ENCODE data around the gene MYADML2.
"Not testable (repeated sequence)": the region's sequence is repeated elsewhere in the genome, so short reads cannot be mapped to it uniquely, and the experiment has no call there.

MYADML2 gene

GRCh38 chr17:81924557-81925532 is 22.2 kb downstream of the MYADML2 start:
- no peak for DNase-seq (ENCODE audit: low read depth in 2 of 2)

- no peak for DNase-seq (ENCODE audit: low read depth in 2 of 2)
Observed at GRCh38 chr17:81923302-81924260, 23.5 kb downstream of the MYADML2 start.

- DNase-seq (ENCODE audit: low read depth in 2 of 2), result no peak
Observed at GRCh38 chr17:81922566-81923301, 24.3 kb downstream of the MYADML2 start.

DNA sequence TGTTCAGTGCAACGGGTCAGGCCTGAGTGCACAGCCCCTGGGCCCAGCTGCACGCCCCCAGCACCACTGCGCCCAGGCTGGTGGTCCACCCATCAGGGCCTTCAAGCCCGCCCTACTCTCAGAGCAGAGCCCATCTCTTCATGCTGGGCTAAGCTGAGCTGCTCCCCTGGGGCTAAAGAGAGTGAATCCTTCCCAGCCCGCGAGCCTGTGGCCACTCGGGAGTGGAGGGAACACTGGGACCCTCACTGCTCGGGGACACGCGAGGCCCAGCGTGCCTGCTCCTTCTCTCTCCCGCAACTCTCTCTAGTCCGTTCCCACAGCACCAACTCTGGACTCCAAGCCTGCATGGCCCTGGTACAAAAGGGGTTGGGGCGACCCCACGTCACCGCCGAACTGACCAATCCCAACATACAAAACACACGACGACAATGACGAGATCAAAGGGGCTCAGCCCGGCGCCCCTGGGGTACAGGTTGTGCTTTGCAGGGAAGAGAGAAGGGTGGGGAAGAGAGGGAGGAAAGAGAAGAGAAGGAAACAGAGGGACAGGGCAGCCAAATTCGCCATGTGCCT is 25.0 kb downstream of the MYADML2 start:
- DNase-seq (ENCODE audit: low read depth in 2 of 2), result no peak

DNA sequence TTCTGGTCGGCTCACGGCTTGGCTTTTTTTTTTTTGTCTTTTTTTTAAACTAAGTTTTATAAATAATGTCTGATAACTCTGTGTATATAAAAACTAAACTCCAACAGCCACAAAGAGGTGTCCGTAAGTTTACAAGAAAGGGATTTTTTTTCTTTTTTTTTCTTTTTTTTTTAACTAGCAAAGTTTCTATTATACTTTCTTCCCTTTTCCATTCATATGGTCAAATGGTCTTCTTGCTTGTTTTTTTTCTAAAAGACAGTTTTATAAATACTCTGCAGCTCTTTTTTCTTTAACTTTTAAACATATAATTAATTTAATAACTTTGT is 25.5 kb downstream of the MYADML2 start:
- no peak for DNase-seq (ENCODE audit: low read depth in 2 of 2)

DNA sequence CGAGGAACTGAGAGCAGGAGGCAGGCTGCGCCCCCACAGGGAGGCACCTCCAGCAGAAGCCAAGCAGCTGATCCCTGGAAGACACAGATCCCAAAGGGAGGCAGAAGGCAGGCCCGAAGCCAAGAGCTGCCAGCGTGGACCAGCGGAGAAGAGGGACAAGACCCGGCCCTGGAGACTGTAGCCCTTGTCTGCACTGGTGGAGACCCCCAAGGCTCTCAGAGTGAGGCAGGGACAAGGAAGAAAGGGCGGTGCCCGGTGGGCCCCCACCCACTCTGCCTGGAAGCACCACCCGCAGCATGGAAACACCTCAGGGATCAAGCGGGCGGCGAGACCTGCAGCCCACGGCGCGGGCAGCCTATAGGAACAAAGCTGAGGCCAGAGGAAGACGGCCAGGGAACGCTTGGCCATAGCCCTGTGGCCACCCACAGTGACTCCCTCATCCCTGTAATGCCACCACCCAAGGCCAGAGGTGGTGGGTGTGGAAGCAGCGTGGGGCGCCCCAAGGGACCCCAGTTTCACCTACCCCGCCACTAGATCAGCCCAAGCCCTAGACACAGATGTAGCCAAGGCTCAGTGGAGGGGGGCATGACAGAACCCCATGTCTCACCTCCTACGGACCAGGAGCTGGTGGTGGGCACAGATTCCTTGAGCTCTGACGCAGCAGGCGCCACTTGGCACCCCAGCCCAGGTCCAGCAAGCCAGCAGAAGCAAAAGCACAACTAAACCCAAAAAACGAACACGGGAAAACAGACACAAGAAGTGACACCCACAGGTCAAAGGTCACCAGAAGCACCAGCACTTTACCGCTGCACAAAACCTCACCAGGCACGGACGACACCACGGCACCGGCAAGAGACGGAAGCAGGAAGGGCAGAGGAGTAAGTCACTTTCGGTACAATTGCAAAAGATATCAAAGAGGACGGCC is 26.2 kb downstream of the MYADML2 start:
- no peak for DNase-seq (ENCODE audit: low read depth in 2 of 2)

DNA sequence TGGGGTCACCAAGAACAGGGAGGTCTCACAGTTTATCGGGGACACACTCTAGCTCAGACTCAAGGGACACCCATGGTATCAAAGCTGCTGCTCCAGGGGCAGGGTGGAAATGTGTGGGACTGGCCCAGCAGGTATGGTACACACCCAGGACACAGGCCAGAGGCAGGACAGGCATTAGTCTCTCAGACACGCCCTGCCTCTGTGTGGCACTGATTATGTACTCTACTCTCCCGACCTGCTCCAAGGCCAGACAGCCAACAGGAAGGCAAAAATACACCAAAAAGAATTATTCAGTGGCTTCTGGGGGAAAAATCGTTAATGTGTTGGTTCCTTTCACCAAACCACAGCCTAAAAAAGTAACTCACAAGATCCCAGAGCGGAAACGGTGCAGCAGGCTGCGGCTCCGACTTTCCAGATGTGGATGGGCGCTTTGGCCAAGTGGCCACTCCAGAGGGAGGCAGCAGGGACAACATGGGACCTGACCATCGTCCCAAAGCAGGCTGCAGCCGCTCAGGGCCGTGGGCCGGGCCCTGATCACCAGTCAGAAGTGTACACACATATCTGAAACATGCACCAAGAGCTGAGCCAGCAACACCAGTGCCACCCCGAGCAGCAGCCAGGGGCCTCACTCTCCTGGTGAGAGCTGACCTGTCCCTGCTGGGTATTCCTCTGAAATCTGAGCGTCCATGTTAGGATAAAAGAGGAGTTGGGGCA is 28.0 kb downstream of the MYADML2 start:
- DNase-seq (ENCODE audit: low read depth in 2 of 2), result no peak

DNA sequence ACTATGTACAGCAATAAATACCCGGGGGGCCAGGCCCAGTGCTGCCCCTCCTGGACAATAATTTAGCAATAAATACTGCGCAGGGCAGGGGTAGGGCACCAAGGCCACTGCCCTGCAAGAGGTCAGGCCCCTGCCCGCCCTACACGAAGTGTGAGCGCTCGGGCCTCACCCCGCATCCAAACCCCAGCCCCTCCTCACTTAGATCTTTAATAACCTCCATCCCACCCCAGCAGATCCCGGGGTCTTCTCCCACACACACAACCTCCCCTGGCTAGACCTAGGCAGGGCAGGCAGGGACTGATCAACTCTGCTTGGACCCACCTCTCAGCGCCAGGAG is 28.7 kb downstream of the MYADML2 start:
- DNase-seq (ENCODE audit: low read depth in 2 of 2), result not testable (repeated sequence)

DNA sequence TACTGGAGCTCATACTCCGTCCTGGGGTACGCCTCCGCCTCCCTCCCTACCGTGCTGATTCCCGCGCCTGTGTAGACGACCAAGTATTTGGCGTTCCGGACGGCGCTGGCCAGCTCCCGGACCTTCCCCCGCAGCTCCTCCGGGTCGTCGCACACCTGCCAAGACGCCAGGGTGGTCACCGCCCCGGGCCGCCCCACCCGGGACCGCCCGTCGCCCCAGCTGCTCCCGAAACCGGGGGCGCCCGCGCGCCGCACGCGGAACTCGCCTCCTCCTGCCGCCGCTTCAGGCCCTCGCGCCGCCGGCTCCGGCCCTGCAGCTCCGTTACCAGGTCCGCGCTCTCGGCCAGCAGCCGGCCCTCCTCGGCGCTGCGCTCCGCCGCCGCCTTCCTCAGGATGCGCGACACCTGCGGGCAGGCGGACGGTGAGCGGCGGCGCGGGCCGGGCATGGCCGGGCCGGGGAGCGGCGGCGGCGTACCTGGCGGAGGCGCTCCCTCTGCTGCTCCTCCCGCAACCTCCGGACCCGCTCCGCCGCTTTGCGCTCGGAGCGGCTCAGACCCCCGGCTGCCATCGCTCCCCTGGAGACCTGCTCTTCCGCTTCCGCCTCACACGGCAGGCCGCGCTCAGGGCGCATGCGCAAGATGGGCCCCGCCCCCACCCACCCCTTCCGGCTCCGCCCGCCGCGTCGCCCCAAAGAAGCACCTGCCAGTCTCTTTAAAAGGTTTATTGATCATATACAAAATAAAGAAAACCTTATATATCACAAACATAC is 29.3 kb downstream of the MYADML2 start, which contains the start of gene SIRT7:
Gene SIRT7, minus strand, starts transcription at position 612 of the 768 bp plus-strand sequence. Its CDS starts 45 bp downstream, at position 567.
- peak; percentile 68 for DNase-seq (ENCODE audit: low read depth in 2 of 2)

- DNase-seq (ENCODE audit: low read depth in 2 of 2), result no peak
Observed at GRCh38 chr17:81916234-81917001, 30.6 kb downstream of the MYADML2 start.

DNA sequence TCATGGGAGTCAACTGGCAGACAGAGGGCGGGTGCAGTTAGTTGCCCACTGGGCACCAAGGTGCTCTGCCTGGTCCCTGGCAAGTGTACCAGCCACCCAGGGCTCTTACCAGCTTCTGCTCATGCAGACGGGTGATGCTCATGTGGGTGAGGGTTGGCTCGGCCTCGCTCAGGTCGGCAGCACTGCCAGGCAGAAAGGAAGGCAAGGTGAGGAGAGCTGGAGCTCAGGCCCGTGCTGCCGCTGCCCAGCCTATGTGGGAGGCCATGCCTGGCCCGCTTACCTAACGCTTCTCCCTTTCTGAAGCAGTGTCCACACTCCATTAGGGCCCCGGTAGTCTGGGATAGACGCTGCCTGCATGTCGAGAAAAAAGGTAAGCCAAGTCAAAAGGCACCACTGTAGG is 31.7 kb downstream of the MYADML2 start:
- no peak for DNase-seq (ENCODE audit: low read depth in 2 of 2)

DNA sequence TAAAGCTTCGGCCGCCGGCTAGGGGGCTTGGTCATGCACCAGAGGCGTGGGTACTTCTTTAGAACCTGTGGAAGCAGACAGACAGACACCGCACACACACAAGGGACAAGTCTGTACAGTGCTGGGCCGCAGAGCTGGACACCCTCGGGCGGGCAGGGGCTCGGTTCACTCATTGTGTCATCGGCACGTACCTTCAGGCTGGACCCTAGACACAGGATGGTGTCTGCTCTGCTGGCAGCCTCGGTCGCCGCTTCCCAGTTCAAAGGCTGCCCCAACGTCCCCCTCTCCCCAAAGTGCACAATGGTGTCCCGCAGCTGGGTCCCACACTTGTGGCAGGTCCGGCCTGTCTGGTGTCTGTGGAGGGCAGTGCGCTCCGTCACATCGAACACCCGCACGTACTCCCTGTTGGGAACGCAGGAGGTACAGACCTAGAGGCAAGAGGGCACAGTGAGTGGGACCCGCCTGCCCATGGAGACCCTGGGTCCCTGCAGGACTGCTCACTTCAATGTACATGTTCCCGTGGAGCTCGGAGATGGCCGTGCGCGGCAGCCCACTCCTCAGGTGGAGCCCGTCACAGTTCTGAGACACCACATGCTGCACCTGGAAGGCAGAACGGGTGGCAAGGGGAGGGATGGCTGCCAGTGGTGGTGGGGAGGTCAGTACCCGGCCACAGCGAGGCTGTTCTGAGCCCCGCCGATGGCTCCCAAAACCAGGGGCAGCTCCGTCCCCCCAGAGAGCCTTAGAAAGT is 32.8 kb downstream of the MYADML2 start:
- DNase-seq (ENCODE audit: low read depth in 2 of 2), result no peak

- no peak for DNase-seq (ENCODE audit: low read depth in 2 of 2)
Observed at GRCh38 chr17:81913394-81914102, 33.5 kb downstream of the MYADML2 start.

DNA sequence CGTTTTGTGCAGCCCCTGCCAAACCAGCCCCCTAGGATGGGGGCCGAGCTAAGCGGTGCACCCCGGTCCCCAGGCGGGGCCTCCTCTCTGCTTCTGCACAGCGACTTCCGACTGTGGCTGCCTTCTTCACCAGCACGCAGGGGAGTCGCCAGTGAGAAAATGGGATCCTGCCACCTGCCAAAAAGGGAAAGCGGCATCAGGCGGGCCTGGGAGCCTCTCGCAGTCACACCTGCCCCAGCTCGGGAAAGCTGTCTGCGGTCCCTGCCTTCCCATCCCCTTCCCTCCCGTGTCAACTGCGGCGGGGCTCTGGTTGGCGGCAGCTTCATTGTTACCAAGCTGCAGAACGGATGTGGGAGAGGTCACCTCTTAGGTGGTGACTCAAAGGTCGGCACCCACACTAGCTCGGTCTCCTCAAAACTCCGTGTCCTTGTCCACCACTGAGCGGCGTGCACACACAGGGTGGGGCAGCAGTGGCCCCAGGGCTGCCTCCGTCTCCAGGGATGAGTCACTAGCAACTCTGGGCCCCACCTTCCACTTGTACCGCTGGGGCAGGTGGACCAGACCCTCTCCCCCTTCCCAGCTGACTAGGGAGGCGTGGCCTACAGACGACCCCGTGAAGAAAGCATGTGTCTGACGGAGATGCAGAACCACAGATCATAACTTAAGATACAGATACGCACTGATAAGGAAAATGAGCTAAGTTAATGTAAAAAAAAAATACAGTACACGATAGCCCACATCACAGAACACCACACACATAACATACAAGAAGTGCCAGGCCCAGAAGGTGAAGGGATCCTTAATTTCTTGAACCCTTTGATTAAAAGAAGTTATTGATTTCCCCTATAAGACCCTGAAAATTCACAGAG is 34.4 kb downstream of the MYADML2 start:
- DNase-seq (ENCODE audit: low read depth in 2 of 2), result no peak

GRCh38 chr17:81911969-81912368 is 35.1 kb downstream of the MYADML2 start:
- DNase-seq (ENCODE audit: low read depth in 2 of 2), result no peak
